Neural crest cell (in vitro differentiated cells): ENCODE results near the gene INPP5J. TPM values are rescaled to one million over a fixed set of nuclear protein-coding genes. Genes with fewer than 3 reads are reported as not detected.

Experiments
- DNase-seq: peaks from one replicate; pipeline ENCODE4 v3.0.0; 2021; ENCODE audit warnings: low read depth, mixed read lengths, low spot score
- H3K27ac Mint-ChIP-seq: one replicate; pipeline ENCODE4 v1.8.0; 2021; ENCODE audit warnings: mild to moderate bottlenecking, mixed read lengths; ENCODE audit not compliant: unreplicated experiment
- H3K27me3 Mint-ChIP-seq: 2 replicates; pipeline ENCODE4 v1.8.0; 2021; ENCODE audit warnings: low read depth, mild to moderate bottlenecking, mixed read lengths
- H3K36me3 Mint-ChIP-seq: 2 replicates; pipeline ENCODE4 v1.8.0; 2021; ENCODE audit warnings: low read depth, mild to moderate bottlenecking, mixed read lengths
- H3K4me1 Mint-ChIP-seq: 2 replicates; pipeline ENCODE4 v1.8.0; 2021; ENCODE audit warnings: mixed read lengths
- H3K4me3 Mint-ChIP-seq: one replicate; pipeline ENCODE4 v1.8.0; 2021; ENCODE audit warnings: mild to moderate bottlenecking, mixed read lengths
- H3K9me3 Mint-ChIP-seq: 2 replicates; pipeline ENCODE4 v1.8.0; 2021; ENCODE audit warnings: mixed read lengths
- CTCF ChIP-seq: fragments of 200-600 bp; sonication (generic); conservative IDR thresholded peaks from 2 replicates; pipeline ENCODE4 v1.5.0; 2021; ENCODE audit warnings: antibody characterized with exemption, mild to moderate bottlenecking
- total RNA-seq: library from RNA; stranded (reverse); gene quantifications from 2 replicates; pipeline ENCODE4 v1.2.1, GENCODE V29; 2021

The INPP5J gene
- total RNA-seq, 1 donor from 2014 or later = 4.7 TPM

GRCh38 chr22:31099386-31099785 is 23.4 kb upstream of the INPP5J start:
- H3K27me3 Mint-ChIP-seq = no peaks in the 10 kb centered on the region
- no peak for TF ChIP-seq CTCF
- no peaks in the 10 kb centered on the region for H3K9me3 Mint-ChIP-seq
- no peak overlapping the region for H3K4me3 Mint-ChIP-seq
- H3K4me1 Mint-ChIP-seq = no peaks in the 10 kb centered on the region
- DNase-seq = no peak
- H3K27ac Mint-ChIP-seq = peak overlapping the region; percentile 43
- H3K36me3 Mint-ChIP-seq = peaks cover 10% of the 10 kb centered on the region

- DNase-seq = no peak
- Mint-ChIP-seq H3K27me3 (no peaks in the 10 kb centered on the region), H3K4me1 (no peaks in the 10 kb centered on the region), H3K27ac (peak overlapping the region; percentile 43), H3K36me3 (peaks cover 10% of the 10 kb centered on the region), H3K9me3 (no peaks in the 10 kb centered on the region), H3K4me3 (no peak overlapping the region)
- no peak for TF ChIP-seq CTCF
Observed at GRCh38 chr22:31099841-31100761, 22.7 kb upstream of the INPP5J start.

GRCh38 chr22:31100762-31101525 is 21.8 kb upstream of the INPP5J start:
- Mint-ChIP-seq H3K4me1 (no peaks in the 10 kb centered on the region), H3K27ac (no peak overlapping the region), H3K9me3 (no peaks in the 10 kb centered on the region), H3K27me3 (no peaks in the 10 kb centered on the region), H3K36me3 (peaks cover 6% of the 10 kb centered on the region), H3K4me3 (no peak overlapping the region)
- no peak for TF ChIP-seq CTCF
- no peak for DNase-seq

GRCh38 chr22:31102441-31103081 is 20.2 kb upstream of the INPP5J start:
- Mint-ChIP-seq H3K4me3 (peak overlapping the region; percentile 19), H3K4me1 (peaks cover 1% of the 10 kb centered on the region), H3K36me3 (no peaks in the 10 kb centered on the region), H3K9me3 (no peaks in the 10 kb centered on the region), H3K27ac (no peak overlapping the region), H3K27me3 (peaks cover 10% of the 10 kb centered on the region)
- DNase-seq = no peak
- TF ChIP-seq CTCF = no peak

- no peak for DNase-seq
- Mint-ChIP-seq H3K4me1 (peaks cover 6% of the 10 kb centered on the region), H3K27me3 (peaks cover 14% of the 10 kb centered on the region), H3K9me3 (no peaks in the 10 kb centered on the region), H3K36me3 (no peaks in the 10 kb centered on the region), H3K4me3 (peak overlapping the region; percentile 19), H3K27ac (no peak overlapping the region)
- TF ChIP-seq CTCF = no peak
Observed at GRCh38 chr22:31103111-31103510, 19.7 kb upstream of the INPP5J start.
